K562 (cell line): ENCODE measurements around the gene GFOD1.

ENCODE experiments used
- DNMT1 ChIP-seq: fragments of 450-650 bp; IDR thresholded peaks from 2 replicates; pipeline ENCODE4 v1.6.1; 2016; ENCODE audit warnings: antibody characterized with exemption, mild to moderate bottlenecking
- EZH2 ChIP-seq: IDR thresholded peaks from 2 replicates; pipeline ENCODE4 v1.6.1; 2012; ENCODE audit warnings: low read depth, mild to moderate bottlenecking, inconsistent platforms, low read length, borderline replicate concordance
- PRDM10 ChIP-seq: fragments of 450-650 bp; IDR thresholded peaks from 2 replicates; pipeline ENCODE4 v1.6.1; 2018; ENCODE audit not compliant: partially characterized antibody
- RAD21 ChIP-seq, 2 experiments: fragments of 250-450 bp in 1 of 2; fragments of 450-650 bp in 1 of 2; sonication (Bioruptor Pico) in 1 of 2; formaldehyde crosslinking in 1 of 2; IDR thresholded peaks in 1 of 2; conservative IDR thresholded peaks in 1 of 2; 2 replicates each; pipeline versions ENCODE4 v1.4.0 to v1.8.0; 2020 to 2022; ENCODE audit warnings: mild to moderate bottlenecking in 2 of 2, moderate library complexity in 1 of 2
- SMARCA4 ChIP-seq: fragments of 450-650 bp; IDR thresholded peaks from 2 replicates; pipeline ENCODE4 v1.6.1; 2016
- SMARCE1 ChIP-seq: fragments of 450-650 bp; IDR thresholded peaks from 2 replicates; pipeline ENCODE4 v1.7.1; 2016; ENCODE audit warnings: mild to moderate bottlenecking
- YY1 ChIP-seq, 3 experiments: IDR thresholded peaks; 2 replicates each; pipeline ENCODE4 v1.6.1; 2011; ENCODE audit warnings: low read length in 2 of 3, mild to moderate bottlenecking in 2 of 3, moderate library complexity in 2 of 3, borderline replicate concordance in 1 of 3, control low read depth in 1 of 3, low read depth in 1 of 3; ENCODE audit not compliant: insufficient read depth in 3 of 3, insufficient replicate concordance in 2 of 3, control insufficient read depth in 1 of 3, insufficient read length in 1 of 3; ENCODE audit errors: extremely low read depth in 1 of 3
- ZBTB8A ChIP-seq: fragments of 450-650 bp; IDR thresholded peaks from 2 replicates; pipeline ENCODE4 v1.6.1; 2018; ENCODE audit warnings: mild to moderate bottlenecking, moderate library complexity; ENCODE audit not compliant: partially characterized antibody
- ZNF12 ChIP-seq: sonication (generic); formaldehyde crosslinking; IDR thresholded peaks from 2 replicates; pipeline ENCODE4 v1.4.0; 2020; ENCODE audit warnings: mild to moderate bottlenecking, missing genetic modification reagents

- TF ChIP-seq ZNF12 (CRISPR knock-in tag), result no peak
- no peak for TF ChIP-seq SMARCA4
- no peak for TF ChIP-seq RAD21 (CRISPR knock-in tag; conservative IDR thresholded peaks at IDR 0.05 in 1 of 2, IDR thresholded peaks at IDR 0.05 in 1 of 2)
- no peak for TF ChIP-seq EZH2
- TF ChIP-seq YY1 (IDR thresholded peaks at IDR 0.05; ENCODE audit: borderline replicate concordance in 1 of 3, control insufficient read depth in 1 of 3, extremely low read depth in 1 of 3, insufficient read depth in 3 of 3, insufficient read length in 1 of 3, insufficient replicate concordance in 2 of 3, low read depth in 1 of 3, low read length in 2 of 3), result no peak
- TF ChIP-seq SMARCE1, result no peak
- TF ChIP-seq DNMT1, result no peak
- no peak for TF ChIP-seq PRDM10
- TF ChIP-seq ZBTB8A, result no peak
These were observed 12.6 kb downstream of the GFOD1 start for GRCh38 chr6:13474787-13475186.
